Ascending aorta (tissue), 2 donors: ENCODE data around the gene KRTAP4-9. TPM values are rescaled to one million over a fixed set of nuclear protein-coding genes. Genes with fewer than 3 reads are reported as not detected.
"Not testable (repeated sequence)": the region's sequence is repeated elsewhere in the genome, so short reads cannot be mapped to it uniquely, and the experiment has no call there.

Experiments
- DNase-seq, 2 donors: peaks; one replicate each; pipeline ENCODE4 v3.0.0-alpha.2; 2019; ENCODE audit warnings: low spot score in 2 of 2
- H3K27ac ChIP-seq, 2 donors: fragments of 200-600 bp; sonication (generic); one replicate each; pipeline ENCODE4 v1.5.1; 2016 to 2017; ENCODE audit warnings: mild to moderate bottlenecking in 1 of 2
- H3K27me3 ChIP-seq: fragments of 200-600 bp; sonication (generic); one replicate; pipeline ENCODE4 v1.5.1; 2017
- H3K36me3 ChIP-seq, 2 donors: fragments of 200-600 bp; sonication (generic); one replicate each; pipeline ENCODE4 v1.5.1; 2016
- H3K4me1 ChIP-seq, 2 donors: fragments of 200-600 bp; sonication (generic); one replicate each; pipeline ENCODE4 v1.5.1; 2016 to 2017; ENCODE audit warnings: mild to moderate bottlenecking in 1 of 2
- H3K4me3 ChIP-seq, 2 donors: fragments of 200-600 bp; sonication (generic); one replicate each; pipeline ENCODE4 v1.5.1; 2016 to 2017; ENCODE audit warnings: mild to moderate bottlenecking in 1 of 2
- H3K9me3 ChIP-seq, 2 donors: fragments of 200-600 bp; sonication (generic); one replicate each; pipeline ENCODE4 v1.5.1; 2016
- intact Hi-C: fragments of 100-400 bp; cut with DNase I; formaldehyde crosslinking; loops from one replicate; pipeline ENCODE4 v1.15.1; 2023
- total RNA-seq: library from RNA; depleted of rRNA; stranded (reverse); fragments of >200 nt; gene quantifications from one replicate; pipeline ENCODE4 v1.1.0, GENCODE V29; 2016
- TF ChIP-seq, protein P1 (sequence below), 3 experiments: fragments of 200-600 bp in 2 of 3; fragments of 450-650 bp in 1 of 3; sonication (generic) in 2 of 3; IDR thresholded peaks; one replicate each; pipeline ENCODE4 v1.5.1; 2016 to 2019; ENCODE audit warnings: antibody characterized with exemption in 3 of 3, mild to moderate bottlenecking in 1 of 3, moderate library complexity in 1 of 3

Gene KRTAP4-9
- total RNA-seq, 1 donor from 2014 or later = not detected

GRCh38 chr17:41107941-41108450, 2.8 kb downstream of the KRTAP4-9 start:
- H3K4me1 ChIP-seq = no peaks in the 10 kb centered on the region
- no peaks in the 10 kb centered on the region for H3K36me3 ChIP-seq
- no peaks in the 10 kb centered on the region for H3K27me3 ChIP-seq
- DNase-seq = no peak
- H3K27ac ChIP-seq = no peak overlapping the region
- H3K9me3 ChIP-seq = no peaks in the 10 kb centered on the region
- H3K4me3 ChIP-seq = no peak overlapping the region
- TF ChIP-seq, protein P1, sequence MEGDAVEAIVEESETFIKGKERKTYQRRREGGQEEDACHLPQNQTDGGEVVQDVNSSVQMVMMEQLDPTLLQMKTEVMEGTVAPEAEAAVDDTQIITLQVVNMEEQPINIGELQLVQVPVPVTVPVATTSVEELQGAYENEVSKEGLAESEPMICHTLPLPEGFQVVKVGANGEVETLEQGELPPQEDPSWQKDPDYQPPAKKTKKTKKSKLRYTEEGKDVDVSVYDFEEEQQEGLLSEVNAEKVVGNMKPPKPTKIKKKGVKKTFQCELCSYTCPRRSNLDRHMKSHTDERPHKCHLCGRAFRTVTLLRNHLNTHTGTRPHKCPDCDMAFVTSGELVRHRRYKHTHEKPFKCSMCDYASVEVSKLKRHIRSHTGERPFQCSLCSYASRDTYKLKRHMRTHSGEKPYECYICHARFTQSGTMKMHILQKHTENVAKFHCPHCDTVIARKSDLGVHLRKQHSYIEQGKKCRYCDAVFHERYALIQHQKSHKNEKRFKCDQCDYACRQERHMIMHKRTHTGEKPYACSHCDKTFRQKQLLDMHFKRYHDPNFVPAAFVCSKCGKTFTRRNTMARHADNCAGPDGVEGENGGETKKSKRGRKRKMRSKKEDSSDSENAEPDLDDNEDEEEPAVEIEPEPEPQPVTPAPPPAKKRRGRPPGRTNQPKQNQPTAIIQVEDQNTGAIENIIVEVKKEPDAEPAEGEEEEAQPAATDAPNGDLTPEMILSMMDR (IDR thresholded peaks at IDR 0.05) = no peak
- intact Hi-C loops = no loop called here

- intact Hi-C loops, H3K4me1 ChIP-seq, H3K27ac ChIP-seq, DNase-seq, H3K27me3 ChIP-seq, H3K4me3 ChIP-seq, H3K9me3 ChIP-seq, H3K36me3 ChIP-seq: not testable (repeated sequence)
Measured at GRCh38 chr17:41108728-41109386, 3.7 kb downstream of the KRTAP4-9 start.

DNA sequence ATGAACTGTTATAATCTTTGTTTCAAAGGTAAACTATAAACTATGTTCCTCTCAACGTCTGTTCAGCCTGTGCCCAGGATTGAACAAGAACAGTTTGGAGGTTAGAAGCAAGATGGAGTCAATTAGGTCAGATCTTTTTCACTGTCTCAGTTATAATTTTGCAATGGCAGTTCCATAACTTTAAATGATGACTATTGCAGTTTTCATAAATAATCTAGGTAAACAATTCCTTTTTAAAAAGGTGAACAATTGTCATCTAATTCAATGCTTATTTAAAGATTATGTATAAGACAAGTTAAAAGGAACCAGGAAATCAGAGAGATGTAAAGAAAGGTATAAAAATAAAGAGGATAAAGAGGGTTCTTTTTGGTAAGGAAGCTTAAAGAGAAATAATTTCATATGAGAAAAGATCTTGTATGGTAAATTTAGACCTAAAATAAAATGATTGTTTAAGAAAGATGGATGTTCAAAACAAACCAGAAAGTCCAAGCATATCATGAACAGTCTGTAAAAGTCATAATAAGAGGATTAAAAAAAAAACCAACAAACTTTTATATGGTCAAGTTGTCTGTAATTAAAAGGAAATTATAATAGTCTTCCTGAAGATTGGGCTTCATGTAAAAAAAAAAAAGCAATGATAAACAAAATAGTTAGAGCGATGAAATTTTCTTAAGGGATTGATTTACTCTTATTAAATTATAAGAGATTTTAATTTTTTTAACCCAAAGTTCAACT, 6.1 kb downstream of the KRTAP4-9 start:
- no peak overlapping the region for H3K4me3 ChIP-seq
- TF ChIP-seq, protein P1 (IDR thresholded peaks at IDR 0.05) = no peak
- no peaks in the 10 kb centered on the region for H3K27me3 ChIP-seq
- H3K4me1 ChIP-seq = no peaks in the 10 kb centered on the region
- H3K9me3 ChIP-seq = no peaks in the 10 kb centered on the region
- no peak overlapping the region for H3K27ac ChIP-seq
- DNase-seq = no peak
- intact Hi-C loops = no loop called here
- no peaks in the 10 kb centered on the region for H3K36me3 ChIP-seq

DNA sequence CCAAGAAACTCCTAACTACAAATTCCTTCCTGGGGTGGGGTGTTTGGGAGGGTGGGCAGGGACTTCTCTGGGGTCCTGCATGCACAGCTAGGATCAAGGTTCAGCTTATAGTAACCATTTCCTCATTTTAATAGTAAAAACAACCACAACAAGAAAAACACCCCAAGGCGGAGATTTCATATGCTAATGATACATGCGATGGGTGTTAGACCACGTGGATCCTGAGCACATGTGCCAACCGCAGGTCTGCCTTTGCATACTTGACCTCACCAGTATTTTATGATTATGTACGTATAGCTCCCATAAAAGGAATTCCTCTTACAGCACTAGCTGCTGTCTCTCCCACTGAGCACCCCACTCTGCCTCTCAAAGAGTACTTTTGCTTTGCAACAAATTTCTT, 11.1 kb downstream of the KRTAP4-9 start:
- DNase-seq = no peak
- TF ChIP-seq, protein P1 (IDR thresholded peaks at IDR 0.05) = no peak
- Histone ChIP-seq H3K27me3 (no peaks in the 10 kb centered on the region), H3K4me1 (no peaks in the 10 kb centered on the region), H3K36me3 (no peaks in the 10 kb centered on the region), H3K4me3 (no peak overlapping the region), H3K27ac (no peak overlapping the region), H3K9me3 (no peaks in the 10 kb centered on the region)
- intact Hi-C loops = no loop called here

DNA sequence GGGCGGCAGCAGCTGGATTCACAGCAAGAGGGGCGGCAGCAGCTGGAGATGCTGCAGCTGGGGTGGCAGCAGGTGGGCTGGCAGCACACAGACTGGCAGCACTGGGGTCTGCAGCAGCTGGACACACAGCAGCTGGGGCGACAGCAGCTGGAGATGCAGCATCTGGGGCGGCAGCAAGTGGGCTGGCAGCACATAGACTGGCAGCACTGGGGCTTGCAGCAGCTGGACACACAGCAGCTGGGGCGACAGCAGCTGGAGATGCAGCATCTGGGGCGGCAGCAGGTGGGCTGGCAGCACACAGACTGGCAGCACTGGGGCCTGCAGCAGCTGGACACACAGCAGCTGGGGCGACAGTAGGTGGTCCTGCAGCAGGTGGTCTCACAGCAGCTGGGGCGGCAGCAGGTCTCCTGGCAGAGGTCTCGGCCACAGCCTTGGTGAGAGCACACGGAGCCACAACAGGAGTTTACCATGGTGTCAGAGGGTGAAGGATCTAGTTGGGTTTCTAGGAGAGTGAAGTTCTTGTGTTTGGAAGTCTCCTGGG, 12.7 kb downstream of the KRTAP4-9 start, which contains the start of gene KRTAP4-11:
Gene KRTAP4-11 (minus strand): TSS at position 528 of the 541 bp plus-strand sequence. CDS start 58 bp downstream, at position 470.
- H3K4me3 ChIP-seq, intact Hi-C loops, H3K4me1 ChIP-seq, H3K27ac ChIP-seq, H3K36me3 ChIP-seq, DNase-seq, H3K27me3 ChIP-seq, H3K9me3 ChIP-seq: not testable (repeated sequence)

GRCh38 chr17:41118721-41119120, 13.5 kb downstream of the KRTAP4-9 start:
- intact Hi-C loops = no loop called here

GRCh38 chr17:41119696-41120690, 14.8 kb downstream of the KRTAP4-9 start:
- not testable (repeated sequence) for H3K27ac ChIP-seq

More at GRCh38 chr17:41118721-41119120, 13.5 kb downstream of the KRTAP4-9 start:
- no peak overlapping the region for H3K4me3 ChIP-seq
- H3K4me1 ChIP-seq = no peaks in the 10 kb centered on the region
- H3K27ac ChIP-seq = no peak overlapping the region
- H3K36me3 ChIP-seq = no peaks in the 10 kb centered on the region
- no peaks in the 10 kb centered on the region for H3K27me3 ChIP-seq
- H3K9me3 ChIP-seq = no peaks in the 10 kb centered on the region
- no peak for DNase-seq
- TF ChIP-seq, protein P1 (IDR thresholded peaks at IDR 0.05) = no peak

More at GRCh38 chr17:41119696-41120690, 14.8 kb downstream of the KRTAP4-9 start:
- H3K4me3 ChIP-seq, H3K9me3 ChIP-seq, H3K4me1 ChIP-seq, intact Hi-C loops, DNase-seq, H3K36me3 ChIP-seq, H3K27me3 ChIP-seq: not testable (repeated sequence)
